ENCODE measurements around the gene PLEKHH2.
A peak's percentile ranks its signal among the peaks of the same experiment; 100 is the strongest.
"Not testable (repeated sequence)": the region's sequence is repeated elsewhere in the genome, so short reads cannot be mapped to it uniquely, and the experiment has no call there.

The PLEKHH2 gene

GRCh38 chr2:43648994-43649701 is 12.1 kb downstream of the PLEKHH2 start:
- Histone ChIP-seq H3K9me3 (replicated peaks; ENCODE audit: low read length) (no peaks in the 10 kb centered on the region), H3K27me3 (ENCODE audit: control insufficient read depth, insufficient read depth, low read length) (peaks cover 11% of the 10 kb centered on the region)

GRCh38 chr2:43653506-43653905 is 16.4 kb downstream of the PLEKHH2 start:
- Histone ChIP-seq H3K4me1 (ENCODE audit: control insufficient read depth, insufficient read depth, low read length) (no peaks in the 10 kb centered on the region), H3K9ac (ENCODE audit: low read depth, low read length) (no peak overlapping the region), H3K9me3 (replicated peaks; ENCODE audit: low read length) (no peaks in the 10 kb centered on the region), H3K4me3 (ENCODE audit: low read length) (no peak overlapping the region), H3K36me3 (ENCODE audit: insufficient read depth, low read length) (no peaks in the 10 kb centered on the region), H3K4me2 (ENCODE audit: low read length) (no peak overlapping the region), H3K27me3 (ENCODE audit: control insufficient read depth, insufficient read depth, low read length) (peaks cover 11% of the 10 kb centered on the region)

More at GRCh38 chr2:43648994-43649701, 12.1 kb downstream of the PLEKHH2 start:
- no peak overlapping the region for H3K4me3 ChIP-seq (ENCODE audit: low read length)
- no peaks in the 10 kb centered on the region for H3K36me3 ChIP-seq (ENCODE audit: insufficient read depth, low read length)
- no peaks in the 10 kb centered on the region for H3K4me1 ChIP-seq (ENCODE audit: control insufficient read depth, insufficient read depth, low read length)
- no peak overlapping the region for H3K4me2 ChIP-seq (ENCODE audit: low read length)
- H3K9ac ChIP-seq (ENCODE audit: low read depth, low read length), result no peak overlapping the region

GRCh38 chr2:43657241-43657640 is 20.2 kb downstream of the PLEKHH2 start:
- peaks cover 8% of the 10 kb centered on the region for H3K27me3 ChIP-seq (ENCODE audit: control insufficient read depth, insufficient read depth, low read length)
- H3K4me2 ChIP-seq (ENCODE audit: low read length), result no peak overlapping the region
- no peaks in the 10 kb centered on the region for H3K4me1 ChIP-seq (ENCODE audit: control insufficient read depth, insufficient read depth, low read length)
- no peaks in the 10 kb centered on the region for H3K9me3 ChIP-seq (replicated peaks; ENCODE audit: low read length)
- no peaks in the 10 kb centered on the region for H3K36me3 ChIP-seq (ENCODE audit: insufficient read depth, low read length)
- no peak overlapping the region for H3K4me3 ChIP-seq (ENCODE audit: low read length)
- no peak overlapping the region for H3K9ac ChIP-seq (ENCODE audit: low read depth, low read length)

GRCh38 chr2:43675646-43676321 is 38.7 kb downstream of the PLEKHH2 start:
- H3K9me3 ChIP-seq (replicated peaks; ENCODE audit: low read length), result no peaks in the 10 kb centered on the region
- peak overlapping the region; percentile 67 for H3K4me3 ChIP-seq (ENCODE audit: low read length)
- no peaks in the 10 kb centered on the region for H3K27me3 ChIP-seq (ENCODE audit: control insufficient read depth, insufficient read depth, low read length)
- peak overlapping the region; percentile 80 for H3K4me2 ChIP-seq (ENCODE audit: low read length)
- H3K9ac ChIP-seq (ENCODE audit: low read depth, low read length), result peak overlapping the region; percentile 38
- H3K36me3 ChIP-seq (ENCODE audit: insufficient read depth, low read length), result no peaks in the 10 kb centered on the region
- H3K4me1 ChIP-seq (ENCODE audit: control insufficient read depth, insufficient read depth, low read length), result peaks cover 7% of the 10 kb centered on the region

GRCh38 chr2:43676322-43677050 is 39.4 kb downstream of the PLEKHH2 start, which contains the start of gene C1GALT1C1L:
Gene C1GALT1C1L (minus strand): TSS chr2:43676429. CDS start chr2:43676322, 107 bp downstream.
- Histone ChIP-seq H3K9ac (ENCODE audit: low read depth, low read length) (peak within 1 kb of the TSS; percentile 38), H3K4me3 (ENCODE audit: low read length) (peak within 1 kb of the TSS; percentile 67), H3K27me3 (ENCODE audit: control insufficient read depth, insufficient read depth, low read length) (no peaks in the 10 kb centered on the region), H3K36me3 (ENCODE audit: insufficient read depth, low read length) (no peaks in the 10 kb centered on the region), H3K4me2 (ENCODE audit: low read length) (peak within 1 kb of the TSS; percentile 80), H3K4me1 (ENCODE audit: control insufficient read depth, insufficient read depth, low read length) (peaks cover 7% of the 10 kb centered on the region), H3K9me3 (replicated peaks; ENCODE audit: low read length) (no peaks in the 10 kb centered on the region)

GRCh38 chr2:43677783-43678182 is 40.7 kb downstream of the PLEKHH2 start:
- H3K36me3 ChIP-seq (ENCODE audit: insufficient read depth, low read length); H3K9me3 ChIP-seq (replicated peaks; ENCODE audit: low read length); H3K27me3 ChIP-seq (ENCODE audit: control insufficient read depth, insufficient read depth, low read length); H3K4me1 ChIP-seq (ENCODE audit: control insufficient read depth, insufficient read depth, low read length); H3K9ac ChIP-seq (ENCODE audit: low read depth, low read length); H3K4me2 ChIP-seq (ENCODE audit: low read length); H3K4me3 ChIP-seq (ENCODE audit: low read length): not testable (repeated sequence)

GRCh38 chr2:43685357-43685756 is 48.3 kb downstream of the PLEKHH2 start:
- Histone ChIP-seq H3K9me3 (replicated peaks; ENCODE audit: low read length) (no peaks in the 10 kb centered on the region), H3K36me3 (ENCODE audit: insufficient read depth, low read length) (no peaks in the 10 kb centered on the region), H3K4me3 (ENCODE audit: low read length) (no peak overlapping the region), H3K4me2 (ENCODE audit: low read length) (no peak overlapping the region), H3K27me3 (ENCODE audit: control insufficient read depth, insufficient read depth, low read length) (peaks cover 8% of the 10 kb centered on the region), H3K9ac (ENCODE audit: low read depth, low read length) (no peak overlapping the region), H3K4me1 (ENCODE audit: control insufficient read depth, insufficient read depth, low read length) (no peaks in the 10 kb centered on the region)

GRCh38 chr2:43689999-43690398 is 52.9 kb downstream of the PLEKHH2 start:
- H3K27me3 ChIP-seq (ENCODE audit: control insufficient read depth, insufficient read depth, low read length), result peaks cover 10% of the 10 kb centered on the region
- no peak overlapping the region for H3K9ac ChIP-seq (ENCODE audit: low read depth, low read length)

GRCh38 chr2:43692428-43692994 is 55.5 kb downstream of the PLEKHH2 start:
- no peak overlapping the region for H3K9ac ChIP-seq (ENCODE audit: low read depth, low read length)
- no peak overlapping the region for H3K4me2 ChIP-seq (ENCODE audit: low read length)
- H3K9me3 ChIP-seq (replicated peaks; ENCODE audit: low read length), result no peaks in the 10 kb centered on the region
- no peaks in the 10 kb centered on the region for H3K4me1 ChIP-seq (ENCODE audit: control insufficient read depth, insufficient read depth, low read length)
- peaks cover 10% of the 10 kb centered on the region for H3K27me3 ChIP-seq (ENCODE audit: control insufficient read depth, insufficient read depth, low read length)
- no peaks in the 10 kb centered on the region for H3K36me3 ChIP-seq (ENCODE audit: insufficient read depth, low read length)
- H3K4me3 ChIP-seq (ENCODE audit: low read length), result no peak overlapping the region

More at GRCh38 chr2:43689999-43690398, 52.9 kb downstream of the PLEKHH2 start:
- Histone ChIP-seq H3K4me2 (ENCODE audit: low read length) (no peak overlapping the region), H3K36me3 (ENCODE audit: insufficient read depth, low read length) (no peaks in the 10 kb centered on the region), H3K4me3 (ENCODE audit: low read length) (no peak overlapping the region), H3K9me3 (replicated peaks; ENCODE audit: low read length) (no peaks in the 10 kb centered on the region), H3K4me1 (ENCODE audit: control insufficient read depth, insufficient read depth, low read length) (no peaks in the 10 kb centered on the region)

GRCh38 chr2:43698140-43698539 is 61.1 kb downstream of the PLEKHH2 start:
- not testable (repeated sequence) for H3K4me3 ChIP-seq (ENCODE audit: low read length); H3K36me3 ChIP-seq (ENCODE audit: insufficient read depth, low read length); H3K9ac ChIP-seq (ENCODE audit: low read depth, low read length); H3K9me3 ChIP-seq (replicated peaks; ENCODE audit: low read length); H3K27me3 ChIP-seq (ENCODE audit: control insufficient read depth, insufficient read depth, low read length); H3K4me2 ChIP-seq (ENCODE audit: low read length); H3K4me1 ChIP-seq (ENCODE audit: control insufficient read depth, insufficient read depth, low read length)

- Histone ChIP-seq H3K36me3 (ENCODE audit: insufficient read depth, low read length) (no peaks in the 10 kb centered on the region), H3K9me3 (replicated peaks; ENCODE audit: low read length) (no peaks in the 10 kb centered on the region), H3K27me3 (ENCODE audit: control insufficient read depth, insufficient read depth, low read length) (no peaks in the 10 kb centered on the region), H3K4me3 (ENCODE audit: low read length) (no peak overlapping the region), H3K4me2 (ENCODE audit: low read length) (no peak overlapping the region), H3K4me1 (ENCODE audit: control insufficient read depth, insufficient read depth, low read length) (no peaks in the 10 kb centered on the region), H3K9ac (ENCODE audit: low read depth, low read length) (no peak overlapping the region)
Observed at GRCh38 chr2:43699761-43700160, 62.7 kb downstream of the PLEKHH2 start.

Measured in skeletal muscle satellite cell (primary cell).